ENCODE measurements around the gene PPP1R15B. TPM values are rescaled to one million over a fixed set of nuclear protein-coding genes. Genes with fewer than 3 reads are reported as not detected.

The PPP1R15B gene
- total RNA-seq, 1 donor from 2014 or later, result 43.3 TPM

GRCh38 chr1:204410688-204411450 is 748 bp downstream of the PPP1R15B start:
- DNase-seq (ENCODE audit: low spot score, unreplicated experiment), result no peak
- Mint-ChIP-seq H3K27me3 (no peaks in the 10 kb centered on the region), H3K4me1 (ENCODE audit: low read depth) (peaks cover 29% of the 10 kb centered on the region), H3K9me3 (ENCODE audit: low read depth) (no peaks in the 10 kb centered on the region), H3K27ac (peak overlapping the region; percentile 99), H3K4me3 (ENCODE audit: low read depth) (peak overlapping the region; percentile 99), H3K36me3 (ENCODE audit: insufficient read depth) (peaks cover 12% of the 10 kb centered on the region)
- TF ChIP-seq CTCF (IDR thresholded peaks at IDR 0.05; ENCODE audit: unreplicated experiment), result no peak

GRCh38 chr1:204409836-204410687 is 1.6 kb downstream of the PPP1R15B start:
- no peak for TF ChIP-seq CTCF (IDR thresholded peaks at IDR 0.05; ENCODE audit: unreplicated experiment)
- H3K4me1 Mint-ChIP-seq (ENCODE audit: low read depth), result peaks cover 31% of the 10 kb centered on the region
- H3K36me3 Mint-ChIP-seq (ENCODE audit: insufficient read depth), result peaks cover 14% of the 10 kb centered on the region
- peak overlapping the region; percentile 99 for H3K4me3 Mint-ChIP-seq (ENCODE audit: low read depth)
- no peak for DNase-seq (ENCODE audit: low spot score, unreplicated experiment)
- peak overlapping the region; percentile 99 for H3K27ac Mint-ChIP-seq
- no peaks in the 10 kb centered on the region for H3K27me3 Mint-ChIP-seq
- H3K9me3 Mint-ChIP-seq (ENCODE audit: low read depth), result no peaks in the 10 kb centered on the region

- DNase-seq (ENCODE audit: low spot score, unreplicated experiment), result no peak
- H3K4me3 Mint-ChIP-seq (ENCODE audit: low read depth), result peak overlapping the region; percentile 99
- H3K9me3 Mint-ChIP-seq (ENCODE audit: low read depth), result no peaks in the 10 kb centered on the region
- peak overlapping the region; percentile 78 for H3K27ac Mint-ChIP-seq
- no peaks in the 10 kb centered on the region for H3K27me3 Mint-ChIP-seq
- peaks cover 37% of the 10 kb centered on the region for H3K4me1 Mint-ChIP-seq (ENCODE audit: low read depth)
- H3K36me3 Mint-ChIP-seq (ENCODE audit: insufficient read depth), result peaks cover 14% of the 10 kb centered on the region
- TF ChIP-seq CTCF (IDR thresholded peaks at IDR 0.05; ENCODE audit: unreplicated experiment), result no peak
Measured at GRCh38 chr1:204409123-204409522, 2.5 kb downstream of the PPP1R15B start.

- H3K4me3 Mint-ChIP-seq (ENCODE audit: low read depth), result peak overlapping the region; percentile 99
- peaks cover 16% of the 10 kb centered on the region for H3K36me3 Mint-ChIP-seq (ENCODE audit: insufficient read depth)
- H3K9me3 Mint-ChIP-seq (ENCODE audit: low read depth), result no peaks in the 10 kb centered on the region
- peak overlapping the region; percentile 81 for H3K27ac Mint-ChIP-seq
- H3K27me3 Mint-ChIP-seq, result no peaks in the 10 kb centered on the region
- H3K4me1 Mint-ChIP-seq (ENCODE audit: low read depth), result peaks cover 37% of the 10 kb centered on the region
- no peak for TF ChIP-seq CTCF (IDR thresholded peaks at IDR 0.05; ENCODE audit: unreplicated experiment)
- no peak for DNase-seq (ENCODE audit: low spot score, unreplicated experiment)
Measured at GRCh38 chr1:204408602-204409001, 3.0 kb downstream of the PPP1R15B start.

GRCh38 chr1:204408074-204408507 is 3.5 kb downstream of the PPP1R15B start:
- DNase-seq (ENCODE audit: low spot score, unreplicated experiment), result no peak
- peak overlapping the region; percentile 99 for H3K4me3 Mint-ChIP-seq (ENCODE audit: low read depth)
- peaks cover 37% of the 10 kb centered on the region for H3K4me1 Mint-ChIP-seq (ENCODE audit: low read depth)
- H3K27ac Mint-ChIP-seq, result peak overlapping the region; percentile 81
- peaks cover 16% of the 10 kb centered on the region for H3K36me3 Mint-ChIP-seq (ENCODE audit: insufficient read depth)
- H3K9me3 Mint-ChIP-seq (ENCODE audit: low read depth), result no peaks in the 10 kb centered on the region
- TF ChIP-seq CTCF (IDR thresholded peaks at IDR 0.05; ENCODE audit: unreplicated experiment), result no peak
- no peaks in the 10 kb centered on the region for H3K27me3 Mint-ChIP-seq

All from progenitor cell of endocrine pancreas (in vitro differentiated cells).